AG04450 (cell line): ENCODE measurements around the gene PROKR1. TPM values are rescaled to one million over a fixed set of nuclear protein-coding genes. Genes with fewer than 3 reads are reported as not detected.

Experiments used
- CTCF ChIA-PET: fragments of 300-600, 350-600 bp; formaldehyde crosslinking; extraction: SDS; loops from one replicate; lab custom pipeline; 2022; ENCODE audit warnings: antibody characterized with exemption, inconsistent platforms; lab: Charles Lee
- POLR2A ChIA-PET: fragments of 350-600 bp; formaldehyde crosslinking; extraction: SDS; loops from one replicate; lab custom pipeline; 2021; ENCODE audit warnings: antibody characterized with exemption, inconsistent platforms; lab: Yijun Ruan, JAX
- DNase-seq: peaks from one replicate; pipeline ENCODE4 v3.0.0-alpha.2; 2011; ENCODE audit warnings: low read depth, low spot score
- H3K27ac ChIP-seq: one replicate; pipeline ENCODE4 v1.5.1; 2012; ENCODE audit warnings: low read depth, low read length, control low read depth
- H3K27me3 ChIP-seq: one replicate; pipeline ENCODE4 v1.6.0; 2012; ENCODE audit warnings: low read length; ENCODE audit not compliant: control insufficient read depth, insufficient read depth
- H3K4me3 ChIP-seq: 2 replicates; pipeline ENCODE4 v1.5.1; 2011; ENCODE audit warnings: mild to moderate bottlenecking, low read depth, low read length, control low read depth
- H3K9me3 ChIP-seq: 2 replicates; pipeline ENCODE4 v1.5.1; 2012; ENCODE audit warnings: low read length; ENCODE audit not compliant: control insufficient read depth, insufficient read depth
- CTCF ChIP-seq: IDR thresholded peaks from 2 replicates; pipeline ENCODE4 v1.5.1; 2011; ENCODE audit warnings: low read depth, low read length, control low read depth, inconsistent platforms
- polyA plus RNA-seq: library from polyadenylated mRNA; depleted of rRNA; stranded (reverse); fragments of >200 nt; gene quantifications from 2 replicates; pipeline ENCODE4 v1.2.3, GENCODE V29; 2011

Gene PROKR1
- polyA plus RNA-seq, 1 experiment, result not detected

- H3K9me3 ChIP-seq, result no peaks in the 10 kb centered on the region
- no peak for DNase-seq
- no peak overlapping the region for H3K27ac ChIP-seq
- H3K27me3 ChIP-seq, result peaks cover 25% of the 10 kb centered on the region
- CTCF ChIA-PET, result no interaction called here
- POLR2A ChIA-PET, result no interaction called here
- no peak for TF ChIP-seq CTCF
- no peak overlapping the region for H3K4me3 ChIP-seq
These were observed 6.3 kb upstream of the PROKR1 start for GRCh38 chr2:68637047-68637446.

GRCh38 chr2:68643874-68644485 lies 601 bp downstream of the PROKR1 start:
- CTCF ChIA-PET, result interaction anchor here (1.5 kb wide), 1 partner anchor 48 kb away, joined by 4 read pairs; no protein-coding TSS in a partner anchor
- POLR2A ChIA-PET, result interaction anchor here (0.5 kb wide), 1 partner anchor 215 kb away, joined by 3 read pairs; no protein-coding TSS in a partner anchor
- TF ChIP-seq CTCF, result no peak
- Histone ChIP-seq H3K27ac (no peak overlapping the region), H3K9me3 (no peaks in the 10 kb centered on the region; the same call in none of the 2 replicates), H3K27me3 (peaks cover 64% of the 10 kb centered on the region), H3K4me3 (peak overlapping the region; percentile 45)
- no peak for DNase-seq

- no peak for TF ChIP-seq CTCF
- Histone ChIP-seq H3K27me3 (peaks cover 65% of the 10 kb centered on the region), H3K9me3 (no peaks in the 10 kb centered on the region; the same call in none of the 2 replicates), H3K27ac (no peak overlapping the region), H3K4me3 (no peak overlapping the region)
- DNase-seq, result no peak
- ChIA-PET CTCF (interaction anchor here (1.6 kb wide), 1 partner anchor 51 kb away, joined by 6 read pairs; no protein-coding TSS in a partner anchor), POLR2A (no interaction called here)
These were observed 2.1 kb downstream of the PROKR1 start for GRCh38 chr2:68645523-68645922.

- POLR2A ChIA-PET, result no interaction called here
- Histone ChIP-seq H3K9me3 (no peaks in the 10 kb centered on the region; the same call in none of the 2 replicates), H3K4me3 (no peak overlapping the region), H3K27me3 (peaks cover 64% of the 10 kb centered on the region), H3K27ac (no peak overlapping the region)
- no peak for TF ChIP-seq CTCF
- no peak for DNase-seq
- CTCF ChIA-PET, result interaction anchor here (1.6 kb wide), 1 partner anchor 51 kb away, joined by 6 read pairs; no protein-coding TSS in a partner anchor
These were observed 2.9 kb downstream of the PROKR1 start for GRCh38 chr2:68646303-68646702.

GRCh38 chr2:68650645-68651044 lies 7.3 kb downstream of the PROKR1 start:
- peaks cover 31% of the 10 kb centered on the region for H3K27me3 ChIP-seq
- no peak overlapping the region for H3K27ac ChIP-seq
- no peak overlapping the region for H3K4me3 ChIP-seq
- TF ChIP-seq CTCF, result no peak
- ChIA-PET CTCF (interaction anchor here (1.0 kb wide), 1 partner anchor 55 kb away, joined by 3 read pairs; no protein-coding TSS in a partner anchor), POLR2A (no interaction called here)
- DNase-seq, result no peak
- H3K9me3 ChIP-seq, result no peaks in the 10 kb centered on the region
